SJCRH30 (cell line): ENCODE results near the gene GLMN. TPM values are rescaled to one million over a fixed set of nuclear protein-coding genes. Genes with fewer than 3 reads are reported as not detected.

ENCODE experiments used
- total RNA-seq: library from RNA; depleted of rRNA; stranded (reverse); fragments of >200 nt; shearing (Covaris generic); gene quantifications from 2 replicates; pipeline ENCODE4 v1.2.3, GENCODE V29; 2014; rRNA removed

Gene GLMN
- total RNA-seq, 1 experiment from 2014 or later: 28.4 TPM

Other genes starting within 250 kb of the GLMN start
- 0.12 and 0.30 TPM in 2 replicates for gene SETSIP, start 223.6 kb downstream of the GLMN start, total RNA-seq
- 0.46 and 0.73 TPM in 2 replicates for gene BTBD8, start 218.6 kb downstream of the GLMN start, total RNA-seq
- not detected in 2 replicates for gene C1orf146, start 81.1 kb downstream of the GLMN start, total RNA-seq
- gene RPAP2, start 72 bp upstream of the GLMN start, total RNA-seq: 23.9 and 26.4 TPM in 2 replicates
- 3.2 TPM in 2 replicates for gene GFI1, start 187.9 kb upstream of the GLMN start, total RNA-seq